ENCODE data around the gene U2AF1L4.

Gene U2AF1L4

GRCh38 chr19:35745328-35746086, at the start of gene U2AF1L4, which contains the start of gene PSENEN:
Gene U2AF1L4, minus strand, starts transcription at chr19:35745418. Its CDS starts 27 bp downstream, at chr19:35745391.
Gene PSENEN, plus strand, starts transcription at chr19:35745651. Its CDS starts 280 bp downstream, at chr19:35745931.
- DNase-seq, result peak; percentile 95

- no peak for DNase-seq
These were observed 48.4 kb upstream of the U2AF1L4 start for GRCh38 chr19:35793381-35794165.

GRCh38 chr19:35792888-35793287, 47.7 kb upstream of the U2AF1L4 start:
- DNase-seq, result no peak

GRCh38 chr19:35792312-35792711, 47.1 kb upstream of the U2AF1L4 start:
- no peak for DNase-seq

GRCh38 chr19:35791814-35792279, 46.6 kb upstream of the U2AF1L4 start:
- DNase-seq, result no peak

GRCh38 chr19:35790981-35791813, 46.0 kb upstream of the U2AF1L4 start:
- DNase-seq, result no peak

GRCh38 chr19:35789978-35790944, 45.0 kb upstream of the U2AF1L4 start:
- DNase-seq, result no peak

GRCh38 chr19:35789195-35789977, 44.2 kb upstream of the U2AF1L4 start:
- DNase-seq, result no peak

- no peak for DNase-seq
These were observed 43.2 kb upstream of the U2AF1L4 start for GRCh38 chr19:35788205-35788960.

GRCh38 chr19:35787227-35787799, 42.1 kb upstream of the U2AF1L4 start:
- no peak for DNase-seq

- DNase-seq, result no peak
These were observed 41.3 kb upstream of the U2AF1L4 start for GRCh38 chr19:35786299-35787160.

GRCh38 chr19:35785339-35785627, 40.1 kb upstream of the U2AF1L4 start:
- DNase-seq, result no peak

- no peak for DNase-seq
These were observed 39.5 kb upstream of the U2AF1L4 start for GRCh38 chr19:35784503-35785338.

GRCh38 chr19:35783469-35784434, 38.5 kb upstream of the U2AF1L4 start:
- DNase-seq, result no peak

GRCh38 chr19:35782589-35782988, 37.4 kb upstream of the U2AF1L4 start:
- no peak for DNase-seq

- DNase-seq, result no peak
These were observed 36.4 kb upstream of the U2AF1L4 start for GRCh38 chr19:35781650-35782049.

GRCh38 chr19:35780717-35781116, 35.5 kb upstream of the U2AF1L4 start:
- no peak for DNase-seq

Measured in activated CD8-positive, alpha-beta memory T cell treated with anti-CD3 and anti-CD28 coated beads, Interleukin-2, amount 50 U/mL, for 4 hours (primary cell).